HepG2 (cell line): ENCODE results near the gene CHADL. TPM values are rescaled to one million over a fixed set of nuclear protein-coding genes. Genes with fewer than 3 reads are reported as not detected.

ENCODE experiments used
- ATF7 ChIP-seq, 2 experiments: fragments of 450-650 bp in 1 of 2; sonication (generic) in 1 of 2; formaldehyde crosslinking in 1 of 2; IDR thresholded peaks; 2 replicates each; pipeline versions ENCODE4 v1.4.0 to v1.6.1; 2016 to 2020; ENCODE audit warnings: antibody characterized with exemption in 1 of 2, mild to moderate bottlenecking in 1 of 2, missing genetic modification reagents in 1 of 2
- EHMT2 ChIP-seq: fragments of 200-600 bp; sonication (generic); IDR thresholded peaks from 2 replicates; pipeline ENCODE4 v1.7.0; 2017; ENCODE audit warnings: antibody characterized with exemption, low read depth, low read length, borderline replicate concordance
- FOXO1 ChIP-seq: sonication (generic); formaldehyde crosslinking; IDR thresholded peaks from 2 replicates; pipeline ENCODE4 v1.4.0; 2020; ENCODE audit warnings: missing genetic modification reagents
- GLMP ChIP-seq: sonication (generic); formaldehyde crosslinking; IDR thresholded peaks from 2 replicates; pipeline ENCODE4 v1.9.0; 2021; ENCODE audit warnings: missing genetic modification reagents, mild to moderate bottlenecking, borderline replicate concordance
- GTF3A ChIP-seq: sonication (generic); formaldehyde crosslinking; conservative IDR thresholded peaks from 2 replicates; pipeline ENCODE4 v1.4.0; 2020; ENCODE audit warnings: mild to moderate bottlenecking, missing genetic modification reagents
- HNF4G ChIP-seq, 2 experiments: sonication (generic) in 1 of 2; formaldehyde crosslinking in 1 of 2; IDR thresholded peaks; 2 replicates each; pipeline versions ENCODE4 v1.4.0 to v1.6.1; 2011 to 2020; ENCODE audit warnings: borderline replicate concordance in 2 of 2, low read depth in 2 of 2, mild to moderate bottlenecking in 2 of 2, low read length in 1 of 2, missing genetic modification reagents in 1 of 2, moderate library complexity in 1 of 2
- JUN ChIP-seq: sonication (generic); formaldehyde crosslinking; IDR thresholded peaks from 2 replicates; pipeline ENCODE4 v1.4.0; 2020; ENCODE audit warnings: mild to moderate bottlenecking, missing genetic modification reagents
- KLF9 ChIP-seq: IDR thresholded peaks from 2 replicates; pipeline ENCODE4 v1.6.1; 2016; ENCODE audit warnings: low read depth
- MIXL1 ChIP-seq: IDR thresholded peaks from 2 replicates; pipeline ENCODE4 v1.6.1; 2016
- NBN ChIP-seq: fragments of 450-650 bp; conservative IDR thresholded peaks from 2 replicates; pipeline ENCODE4 v1.6.1; 2017
- RELA ChIP-seq: sonication (generic); formaldehyde crosslinking; IDR thresholded peaks from 2 replicates; pipeline ENCODE4 v1.4.0; 2020; ENCODE audit warnings: missing genetic modification reagents
- SMARCE1 ChIP-seq: fragments of 450-650 bp; IDR thresholded peaks from 2 replicates; pipeline ENCODE4 v1.6.1; 2017; ENCODE audit warnings: borderline replicate concordance
- SNAPC5 ChIP-seq: sonication (generic); formaldehyde crosslinking; IDR thresholded peaks from 2 replicates; pipeline ENCODE4 v1.8.1; 2023; ENCODE audit warnings: mild to moderate bottlenecking, missing genetic modification reagents, borderline replicate concordance
- SOX5 ChIP-seq: IDR thresholded peaks from 2 replicates; pipeline ENCODE4 v1.6.1; 2016; ENCODE audit warnings: borderline replicate concordance
- TBP ChIP-seq: sonication (generic); formaldehyde crosslinking; IDR thresholded peaks from 2 replicates; pipeline ENCODE4 v1.5.0; 2020; ENCODE audit warnings: missing genetic modification reagents
- WIZ ChIP-seq: sonication (generic); formaldehyde crosslinking; IDR thresholded peaks from 2 replicates; pipeline ENCODE4 v1.5.1; 2020; ENCODE audit warnings: mild to moderate bottlenecking, missing genetic modification reagents
- ZNF124 ChIP-seq: sonication (generic); formaldehyde crosslinking; IDR thresholded peaks from 2 replicates; pipeline ENCODE4 v1.4.0; 2020; ENCODE audit warnings: missing genetic modification reagents
- ZNF253 ChIP-seq: sonication (generic); formaldehyde crosslinking; IDR thresholded peaks from 2 replicates; pipeline ENCODE4 v1.8.0; 2022; ENCODE audit warnings: mild to moderate bottlenecking, missing genetic modification reagents, borderline replicate concordance
- ZNF343 ChIP-seq: sonication (generic); formaldehyde crosslinking; IDR thresholded peaks from 2 replicates; pipeline ENCODE4 v1.4.0; 2020; ENCODE audit warnings: mild to moderate bottlenecking, missing genetic modification reagents
- polyA plus RNA-seq, 8 experiments: library from polyadenylated mRNA; depleted of rRNA in 3 of 8; stranded (reverse) in 7 of 8; unstranded in 1 of 8; fragments of >200 nt; fragmentation: Illumina TruSeq in 4 of 8; extraction: Trizol in 4 of 8; gene quantifications; 2 replicates each; pipeline versions ENCODE4 v1.2.1 to v1.2.3, GENCODE V29; 2011 to 2016; ENCODE audit warnings: low read depth in 4 of 8, missing spikeins in 1 of 8, mixed read lengths in 1 of 8; ENCODE audit not compliant: insufficient read depth in 1 of 8
- total RNA-seq, 5 experiments: library from RNA; depleted of rRNA; stranded (reverse); fragments of >200 nt; fragmentation: Illumina TruSeq; extraction: Trizol; gene quantifications; 2 replicates each; pipeline ENCODE4 v1.2.3, GENCODE V29; 2016; ENCODE audit warnings: low read depth in 1 of 5
- TF ChIP-seq, protein P1 (sequence below): sonication (generic); IDR thresholded peaks from 2 replicates; pipeline ENCODE4 v1.6.1; 2016; ENCODE audit warnings: low read depth, borderline replicate concordance
- TF ChIP-seq, protein P2 (sequence below): sonication (generic); formaldehyde crosslinking; IDR thresholded peaks from 2 replicates; pipeline ENCODE4 v1.5.0; 2020; ENCODE audit warnings: mild to moderate bottlenecking, missing genetic modification reagents
- TF ChIP-seq, protein P3 (sequence below), 2 experiments: sonication (generic) in 1 of 2; formaldehyde crosslinking in 1 of 2; IDR thresholded peaks; 2 replicates each; pipeline versions ENCODE4 v1.4.0 to v1.6.1; 2018 to 2020; ENCODE audit warnings: missing genetic modification reagents in 2 of 2, borderline replicate concordance in 1 of 2, low read depth in 1 of 2, mild to moderate bottlenecking in 1 of 2, missing biosample characterization in 1 of 2

CHADL gene
- total and polyA plus RNA-seq, 2 of the 13 experiments (the other 11 are each of a cell fraction or from before 2014, with no cell fraction given) = 2.8 to 8.1 TPM

GRCh38 chr22:41234815-41235695 is 5.7 kb downstream of the CHADL start (continued):
- TF ChIP-seq EHMT2 (peak; percentile 29; the same call in 1 of the 2 replicates), WIZ (no peak), SMARCE1 (no peak), RELA (CRISPR knock-in tag) (no peak), NBN (no peak), ZNF343 (no peak), SNAPC5 (CRISPR knock-in tag) (no peak), JUN (CRISPR knock-in tag) (no peak), KLF9 (CRISPR knock-in tag) (no peak), ZNF124 (CRISPR knock-in tag) (no peak), ATF7 (IDR thresholded peaks at IDR 0.05) (no peak), ATF7 (CRISPR knock-in tag; IDR thresholded peaks at IDR 0.05) (no peak), GLMP (CRISPR knock-in tag) (no peak), HNF4G (IDR thresholded peaks at IDR 0.05; ENCODE audit: borderline replicate concordance, low read depth, low read length) (no peak), HNF4G (CRISPR knock-in tag; IDR thresholded peaks at IDR 0.05; ENCODE audit: borderline replicate concordance, low read depth) (peak; percentile 72; the same call in 1 of the 2 replicates), ZNF253 (CRISPR knock-in tag) (no peak), SOX5 (CRISPR knock-in tag) (peak; percentile 56; the same call in 1 of the 2 replicates), MIXL1 (CRISPR knock-in tag) (no peak), GTF3A (CRISPR knock-in tag) (no peak), FOXO1 (CRISPR knock-in tag) (no peak), TBP (no peak)
- TF ChIP-seq, protein P1, sequence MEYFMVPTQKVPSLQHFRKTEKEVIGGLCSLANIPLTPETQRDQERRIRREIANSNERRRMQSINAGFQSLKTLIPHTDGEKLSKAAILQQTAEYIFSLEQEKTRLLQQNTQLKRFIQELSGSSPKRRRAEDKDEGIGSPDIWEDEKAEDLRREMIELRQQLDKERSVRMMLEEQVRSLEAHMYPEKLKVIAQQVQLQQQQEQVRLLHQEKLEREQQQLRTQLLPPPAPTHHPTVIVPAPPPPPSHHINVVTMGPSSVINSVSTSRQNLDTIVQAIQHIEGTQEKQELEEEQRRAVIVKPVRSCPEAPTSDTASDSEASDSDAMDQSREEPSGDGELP = peak; percentile 30; the same call in 1 of the 2 replicates
- TF ChIP-seq, protein P2, sequence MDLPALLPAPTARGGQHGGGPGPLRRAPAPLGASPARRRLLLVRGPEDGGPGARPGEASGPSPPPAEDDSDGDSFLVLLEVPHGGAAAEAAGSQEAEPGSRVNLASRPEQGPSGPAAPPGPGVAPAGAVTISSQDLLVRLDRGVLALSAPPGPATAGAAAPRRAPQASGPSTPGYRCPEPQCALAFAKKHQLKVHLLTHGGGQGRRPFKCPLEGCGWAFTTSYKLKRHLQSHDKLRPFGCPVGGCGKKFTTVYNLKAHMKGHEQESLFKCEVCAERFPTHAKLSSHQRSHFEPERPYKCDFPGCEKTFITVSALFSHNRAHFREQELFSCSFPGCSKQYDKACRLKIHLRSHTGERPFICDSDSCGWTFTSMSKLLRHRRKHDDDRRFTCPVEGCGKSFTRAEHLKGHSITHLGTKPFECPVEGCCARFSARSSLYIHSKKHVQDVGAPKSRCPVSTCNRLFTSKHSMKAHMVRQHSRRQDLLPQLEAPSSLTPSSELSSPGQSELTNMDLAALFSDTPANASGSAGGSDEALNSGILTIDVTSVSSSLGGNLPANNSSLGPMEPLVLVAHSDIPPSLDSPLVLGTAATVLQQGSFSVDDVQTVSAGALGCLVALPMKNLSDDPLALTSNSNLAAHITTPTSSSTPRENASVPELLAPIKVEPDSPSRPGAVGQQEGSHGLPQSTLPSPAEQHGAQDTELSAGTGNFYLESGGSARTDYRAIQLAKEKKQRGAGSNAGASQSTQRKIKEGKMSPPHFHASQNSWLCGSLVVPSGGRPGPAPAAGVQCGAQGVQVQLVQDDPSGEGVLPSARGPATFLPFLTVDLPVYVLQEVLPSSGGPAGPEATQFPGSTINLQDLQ (CRISPR knock-in tag) = no peak
- TF ChIP-seq, protein P3, sequence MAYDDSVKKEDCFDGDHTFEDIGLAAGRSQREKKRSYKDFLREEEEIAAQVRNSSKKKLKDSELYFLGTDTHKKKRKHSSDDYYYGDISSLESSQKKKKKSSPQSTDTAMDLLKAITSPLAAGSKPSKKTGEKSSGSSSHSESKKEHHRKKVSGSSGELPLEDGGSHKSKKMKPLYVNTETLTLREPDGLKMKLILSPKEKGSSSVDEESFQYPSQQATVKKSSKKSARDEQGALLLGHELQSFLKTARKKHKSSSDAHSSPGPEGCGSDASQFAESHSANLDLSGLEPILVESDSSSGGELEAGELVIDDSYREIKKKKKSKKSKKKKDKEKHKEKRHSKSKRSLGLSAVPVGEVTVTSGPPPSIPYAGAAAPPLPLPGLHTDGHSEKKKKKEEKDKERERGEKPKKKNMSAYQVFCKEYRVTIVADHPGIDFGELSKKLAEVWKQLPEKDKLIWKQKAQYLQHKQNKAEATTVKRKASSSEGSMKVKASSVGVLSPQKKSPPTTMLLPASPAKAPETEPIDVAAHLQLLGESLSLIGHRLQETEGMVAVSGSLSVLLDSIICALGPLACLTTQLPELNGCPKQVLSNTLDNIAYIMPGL (CRISPR knock-in tag; IDR thresholded peaks at IDR 0.05; ENCODE audit: borderline replicate concordance in 1 of 2, low read depth in 1 of 2) = no peak
